HUES64 (cell line): Measurements from ENCODE around the gene VCL.
"Not testable (repeated sequence)": the region's sequence is repeated elsewhere in the genome, so short reads cannot be mapped to it uniquely, and the experiment has no call there.

Source experiments
- H3K27ac ChIP-seq: 2 replicates; pipeline ENCODE4 v1.7.0; 2013; ENCODE audit warnings: low read depth, low read length, inconsistent platforms
- H3K27me3 ChIP-seq: 2 replicates; pipeline ENCODE4 v1.6.1; 2013; ENCODE audit warnings: mild to moderate bottlenecking, low read length; ENCODE audit not compliant: insufficient read depth
- H3K36me3 ChIP-seq: 2 replicates; pipeline ENCODE4 v1.6.1; 2013; ENCODE audit warnings: mild to moderate bottlenecking, low read length; ENCODE audit not compliant: insufficient read depth
- H3K4me1 ChIP-seq: 2 replicates; pipeline ENCODE4 v1.6.1; 2013; ENCODE audit warnings: mild to moderate bottlenecking, low read length, moderate library complexity; ENCODE audit not compliant: insufficient read depth
- H3K4me3 ChIP-seq: 2 replicates; pipeline ENCODE4 v1.5.1; 2013; ENCODE audit warnings: mild to moderate bottlenecking, low read length, moderate library complexity
- H3K9ac ChIP-seq: 2 replicates; pipeline ENCODE4 v1.6.1; 2013; ENCODE audit warnings: mild to moderate bottlenecking, low read depth, low read length
- H3K9me3 ChIP-seq: 2 replicates; pipeline ENCODE4 v1.6.1; 2013; ENCODE audit warnings: low read depth, low read length; ENCODE audit not compliant: insufficient read depth
- WGBS: fragments of 150-250, 120-280 bp; methylation state at CpG from one replicate; pipeline ENCODE4 v1.1.7; 2013; ENCODE audit warnings: missing lambda C conversion rate; 5-methylcytosine and 5-hydroxymethylcytosine counted together

The VCL gene

DNA sequence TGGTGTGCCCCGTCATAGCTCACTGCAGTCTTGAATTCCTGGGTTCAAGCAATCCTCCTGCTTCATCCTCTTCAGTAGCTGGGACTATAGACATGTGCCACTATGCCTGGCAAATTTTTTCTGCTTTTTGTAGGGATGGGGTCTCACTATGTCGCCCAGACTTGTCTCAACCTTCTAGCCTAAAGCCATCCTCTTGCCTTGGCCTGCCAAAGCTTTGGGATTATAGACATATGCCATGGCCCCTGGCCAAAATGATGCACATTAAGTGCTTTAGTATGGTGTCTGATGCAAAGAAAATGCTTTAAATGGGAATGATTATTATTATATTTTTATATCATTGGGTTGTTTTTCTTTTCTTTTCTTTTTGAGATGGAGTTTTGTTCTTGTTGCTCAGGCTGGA, 33.2 kb upstream of the VCL start:
- Histone ChIP-seq H3K9me3 (no peaks in the 10 kb centered on the region), H3K4me3 (no peak overlapping the region), H3K27me3 (no peaks in the 10 kb centered on the region), H3K9ac (peak overlapping the region; percentile 37; the same call in 1 of the 2 replicates), H3K36me3 (no peaks in the 10 kb centered on the region), H3K27ac (peak overlapping the region; percentile 99), H3K4me1 (peaks cover 43% of the 10 kb centered on the region)
- WGBS, result 83% methylated on average over 2 of the region's 2 CpGs

DNA sequence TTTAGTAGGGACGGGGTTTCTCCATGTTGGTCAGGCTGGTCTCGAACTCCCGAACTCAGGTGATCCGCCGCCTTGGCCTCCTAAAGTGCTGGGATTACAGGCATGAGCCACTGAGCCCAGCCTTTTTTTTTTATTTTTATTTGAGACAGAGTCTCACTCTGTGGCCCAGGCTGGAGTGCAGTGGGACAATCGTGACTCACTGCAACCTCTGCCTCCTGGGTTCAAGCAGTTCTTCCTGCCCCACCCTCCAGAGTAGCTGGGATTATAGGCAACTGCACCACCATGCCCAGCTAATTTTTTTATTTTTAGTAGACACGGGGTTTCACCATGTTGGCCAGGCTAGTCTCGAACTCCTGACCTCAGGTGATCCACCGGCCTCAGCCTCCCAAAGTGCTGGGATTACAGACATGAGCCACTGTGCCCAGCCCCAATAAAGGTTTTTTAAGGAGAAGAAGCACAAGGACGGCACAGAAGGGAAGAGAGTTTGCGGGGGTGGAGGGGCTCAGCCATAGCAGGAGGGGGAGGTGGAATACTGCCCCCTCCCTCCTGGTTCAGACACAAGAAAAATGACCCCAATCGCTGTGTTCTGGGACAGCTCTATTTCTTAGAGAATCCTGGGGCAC, 32.5 kb upstream of the VCL start:
- peak overlapping the region; percentile 99 for H3K27ac ChIP-seq
- peak overlapping the region; percentile 18; the same call in 1 of the 2 replicates for H3K4me3 ChIP-seq
- not testable (repeated sequence) for H3K27me3 ChIP-seq, H3K9me3 ChIP-seq, H3K36me3 ChIP-seq
- WGBS, result 72% methylated on average over 12 of the region's 12 CpGs
- H3K9ac ChIP-seq, result peak overlapping the region; percentile 89
- peaks cover 43% of the 10 kb centered on the region for H3K4me1 ChIP-seq

DNA sequence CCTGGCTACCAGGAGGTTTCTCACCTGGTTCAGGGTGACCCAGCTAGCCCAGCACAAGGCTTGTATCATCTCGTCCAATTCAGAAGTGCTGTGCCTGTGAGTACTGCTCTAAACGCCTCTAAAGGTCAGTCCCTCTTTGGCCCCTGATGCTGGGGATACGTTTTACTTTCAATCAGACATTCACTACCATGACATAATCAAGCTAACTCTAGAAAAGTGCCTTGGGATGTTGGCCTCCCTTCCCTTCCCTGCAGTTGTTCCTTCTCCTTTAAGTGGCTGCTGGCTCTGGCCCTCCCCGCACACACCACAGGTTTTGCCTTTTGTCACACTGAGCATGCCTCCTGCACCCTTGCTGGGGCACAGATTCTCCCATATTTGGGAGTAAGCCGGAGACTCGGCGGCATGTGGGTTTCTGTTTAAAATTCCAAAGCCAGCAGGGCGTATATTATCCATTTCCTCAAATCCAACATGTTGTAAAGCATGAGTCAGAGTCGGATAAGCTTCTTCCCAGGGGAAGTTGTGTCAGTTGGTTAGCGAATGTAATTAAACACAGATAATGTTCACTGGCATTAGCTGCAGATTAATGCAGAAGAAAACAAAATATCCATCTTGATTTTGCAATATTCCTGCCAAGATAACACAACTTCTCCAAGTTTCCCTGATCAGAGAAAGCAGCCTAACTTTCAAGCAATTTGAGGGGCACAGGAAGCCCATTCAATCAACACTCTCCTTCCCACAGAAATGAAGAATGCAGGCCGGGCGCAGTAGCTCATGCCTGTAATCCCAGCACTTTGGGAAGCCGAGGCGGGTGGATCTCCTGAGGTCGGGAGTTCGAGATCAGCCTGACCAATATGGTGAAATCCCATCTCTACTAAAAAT, 31.8 kb upstream of the VCL start:
- under 1% methylated on average over 16 of the region's 16 CpGs for WGBS
- H3K4me3 ChIP-seq, result peak overlapping the region; percentile 35
- no peaks in the 10 kb centered on the region for H3K27me3 ChIP-seq
- peak overlapping the region; percentile 99 for H3K27ac ChIP-seq
- H3K9me3 ChIP-seq, result no peaks in the 10 kb centered on the region
- H3K36me3 ChIP-seq, result no peaks in the 10 kb centered on the region
- H3K4me1 ChIP-seq, result peaks cover 43% of the 10 kb centered on the region
- H3K9ac ChIP-seq, result peak overlapping the region; percentile 89

DNA sequence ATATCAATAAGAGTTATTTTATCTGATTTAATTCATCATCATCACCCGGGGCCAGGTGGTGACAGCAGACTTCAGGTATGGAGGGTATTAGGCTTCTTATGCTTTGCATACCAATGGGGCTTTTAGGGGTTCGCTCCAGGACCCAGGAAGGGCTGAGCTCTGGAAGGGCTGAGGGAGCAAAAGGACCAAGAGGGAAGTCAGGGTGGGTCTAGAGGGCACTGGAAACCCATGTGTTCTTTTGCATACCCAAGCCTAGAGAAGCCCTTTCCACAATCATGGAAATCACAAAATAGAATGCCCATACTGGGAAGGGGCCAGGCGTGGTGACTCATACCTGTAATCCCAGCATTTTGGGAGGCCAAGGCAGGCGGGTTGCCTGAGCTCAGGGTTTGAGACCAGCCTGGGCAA, 30.9 kb upstream of the VCL start:
- peak overlapping the region; percentile 89 for H3K9ac ChIP-seq
- H3K4me3 ChIP-seq, result no peak overlapping the region
- H3K27ac ChIP-seq, result peak overlapping the region; percentile 99
- H3K36me3 ChIP-seq, result no peaks in the 10 kb centered on the region
- no peaks in the 10 kb centered on the region for H3K27me3 ChIP-seq
- WGBS, result 28% methylated on average over 4 of the region's 4 CpGs
- peaks cover 43% of the 10 kb centered on the region for H3K4me1 ChIP-seq
- H3K9me3 ChIP-seq, result no peaks in the 10 kb centered on the region

DNA sequence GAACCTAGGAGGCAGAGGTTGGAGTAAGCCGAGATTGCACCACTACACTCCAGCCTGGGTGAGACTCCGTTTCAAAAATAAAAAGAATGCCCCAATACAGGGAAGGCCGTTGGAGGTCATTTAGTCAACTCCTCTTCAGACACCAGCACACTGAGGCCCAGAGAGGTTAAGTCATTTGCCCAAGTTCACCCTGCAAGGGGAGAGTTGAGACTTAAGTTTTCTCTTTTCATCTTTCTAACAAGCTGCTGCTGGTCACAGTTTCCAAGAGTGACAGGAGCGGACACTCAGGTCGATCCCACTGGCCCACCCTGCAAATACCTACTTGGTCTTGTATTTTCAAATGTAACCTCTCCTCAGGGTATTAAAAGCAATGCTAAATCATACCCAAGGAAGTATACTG, 30.4 kb upstream of the VCL start:
- Histone ChIP-seq H3K9me3 (no peaks in the 10 kb centered on the region), H3K4me3 (no peak overlapping the region), H3K4me1 (peaks cover 43% of the 10 kb centered on the region), H3K27me3 (no peaks in the 10 kb centered on the region), H3K36me3 (no peaks in the 10 kb centered on the region), H3K9ac (peak overlapping the region; percentile 89), H3K27ac (peak overlapping the region; percentile 99)
- 53% methylated on average over 5 of the region's 5 CpGs for WGBS

DNA sequence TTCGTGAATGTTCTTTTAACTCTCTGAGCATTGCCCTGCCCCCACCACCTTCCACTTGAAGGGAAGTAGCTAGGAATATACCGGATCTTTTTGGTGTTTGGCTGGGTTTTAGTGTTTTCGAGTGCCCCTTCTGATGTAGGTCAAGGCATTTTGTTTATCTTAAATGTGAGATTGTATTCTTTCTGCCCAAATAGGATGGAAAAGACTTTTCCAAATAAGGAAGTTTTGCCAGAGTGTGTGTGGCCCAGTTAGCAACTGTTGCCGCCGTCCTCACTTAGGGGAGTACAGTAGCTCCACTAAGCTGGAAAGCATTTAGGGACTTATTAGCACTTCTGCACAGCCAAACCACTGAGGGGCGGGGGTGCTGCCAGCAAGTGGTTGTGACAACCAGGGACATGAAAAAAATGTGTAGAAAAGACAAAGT, 29.8 kb upstream of the VCL start:
- Histone ChIP-seq H3K36me3 (no peaks in the 10 kb centered on the region), H3K4me1 (peaks cover 43% of the 10 kb centered on the region), H3K9ac (peak overlapping the region; percentile 89), H3K27me3 (no peaks in the 10 kb centered on the region), H3K4me3 (no peak overlapping the region), H3K9me3 (no peaks in the 10 kb centered on the region), H3K27ac (peak overlapping the region; percentile 99)
- 33% methylated on average over 6 of the region's 6 CpGs for WGBS

DNA sequence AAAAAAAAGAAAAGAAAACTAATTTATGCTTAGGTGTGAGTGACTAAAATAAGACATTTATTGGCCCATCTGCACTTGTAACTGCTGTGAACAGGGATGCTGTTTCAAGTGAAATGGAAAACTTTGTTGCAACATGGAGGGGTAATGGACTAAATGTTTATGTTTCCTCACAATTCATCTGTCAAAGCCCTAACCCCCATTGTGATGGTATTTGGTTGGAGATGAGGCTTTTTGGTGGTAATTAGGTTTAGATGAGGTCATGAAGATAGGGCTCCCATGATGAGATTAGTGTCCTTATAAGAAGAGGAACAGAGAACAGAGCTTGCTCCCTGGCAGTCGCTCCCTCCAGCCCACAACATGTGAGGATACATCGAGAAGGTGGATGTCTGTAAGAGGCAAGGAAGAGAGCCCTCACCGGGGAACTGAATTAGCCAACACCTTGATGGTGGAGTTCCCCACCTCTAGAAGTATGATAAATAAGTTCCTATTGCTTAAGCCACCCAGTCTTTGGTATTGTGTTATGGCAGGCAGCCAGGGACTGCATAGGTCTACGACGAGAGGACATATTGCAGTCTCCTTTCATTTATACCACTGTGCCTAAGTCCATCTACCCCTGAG, 28.6 kb upstream of the VCL start:
- Histone ChIP-seq H3K4me1 (peaks cover 37% of the 10 kb centered on the region), H3K27me3 (no peaks in the 10 kb centered on the region), H3K4me3 (no peak overlapping the region), H3K27ac (peak overlapping the region; percentile 44; the same call in 1 of the 2 replicates), H3K9me3 (no peaks in the 10 kb centered on the region), H3K9ac (no peak overlapping the region), H3K36me3 (no peaks in the 10 kb centered on the region)
- WGBS, result 83% methylated on average over 5 of the region's 5 CpGs

DNA sequence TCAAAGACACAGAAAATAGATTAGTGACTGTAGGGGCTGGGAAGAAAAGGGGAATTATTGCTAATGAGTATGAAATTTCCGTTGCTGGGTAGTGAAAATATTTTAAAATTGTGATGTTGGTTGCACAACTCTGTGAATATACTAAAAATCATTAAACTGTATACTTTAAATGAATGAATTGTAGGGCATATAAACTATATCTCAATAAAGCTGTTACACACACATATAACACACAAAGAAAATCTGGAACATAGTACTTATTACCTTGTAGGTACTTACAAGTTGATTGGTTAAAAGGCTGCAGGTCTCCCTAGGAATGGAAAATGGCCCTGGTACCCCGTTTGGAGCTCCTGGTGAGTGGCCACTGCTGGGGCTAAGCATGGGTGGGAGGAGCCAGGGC, 27.1 kb upstream of the VCL start:
- H3K27ac ChIP-seq, result no peak overlapping the region
- peaks cover 29% of the 10 kb centered on the region for H3K4me1 ChIP-seq
- H3K9me3 ChIP-seq, result no peaks in the 10 kb centered on the region
- H3K4me3 ChIP-seq, result no peak overlapping the region
- H3K9ac ChIP-seq, result no peak overlapping the region
- H3K27me3 ChIP-seq, result no peaks in the 10 kb centered on the region
- WGBS, result 81% methylated on average over 2 of the region's 2 CpGs
- no peaks in the 10 kb centered on the region for H3K36me3 ChIP-seq

DNA sequence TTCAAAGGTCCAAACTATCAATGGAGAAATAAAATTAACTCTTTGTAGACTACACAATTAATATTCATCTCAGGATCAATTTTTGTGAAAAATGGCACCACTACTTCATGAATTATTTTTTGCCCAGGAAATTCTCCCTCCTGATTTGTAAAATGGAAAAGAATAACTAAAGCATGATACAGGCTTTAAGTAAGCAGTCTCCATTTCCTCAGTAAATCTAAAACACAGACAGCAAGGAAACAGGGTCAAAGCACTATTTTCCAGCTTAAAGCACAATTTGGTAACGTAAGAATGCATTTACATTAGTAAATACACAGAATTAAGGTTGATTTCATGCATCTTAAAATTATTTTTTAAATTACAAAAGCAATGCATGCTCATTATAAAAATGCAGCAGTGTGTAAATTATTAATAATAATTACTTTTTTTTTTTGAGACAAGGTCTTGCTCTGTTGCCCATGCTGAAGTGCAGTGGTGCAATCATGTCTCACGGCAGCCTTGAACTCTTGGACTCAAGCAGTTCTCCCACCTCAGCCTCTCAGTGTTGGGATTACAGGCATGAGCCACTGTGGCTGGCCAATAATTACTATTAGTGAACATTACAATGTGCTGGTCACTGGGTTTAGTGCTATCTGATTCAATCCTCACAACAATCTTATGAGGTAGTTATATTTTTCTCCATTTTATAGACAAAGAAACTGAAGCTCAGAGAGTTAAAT, 26.1 kb upstream of the VCL start:
- H3K4me3 ChIP-seq, result no peak overlapping the region
- 90% methylated on average over 2 of the region's 2 CpGs for WGBS
- H3K9ac ChIP-seq, result no peak overlapping the region
- no peaks in the 10 kb centered on the region for H3K36me3 ChIP-seq
- no peaks in the 10 kb centered on the region for H3K9me3 ChIP-seq
- H3K27ac ChIP-seq, result no peak overlapping the region
- no peaks in the 10 kb centered on the region for H3K27me3 ChIP-seq
- H3K4me1 ChIP-seq, result peaks cover 26% of the 10 kb centered on the region

DNA sequence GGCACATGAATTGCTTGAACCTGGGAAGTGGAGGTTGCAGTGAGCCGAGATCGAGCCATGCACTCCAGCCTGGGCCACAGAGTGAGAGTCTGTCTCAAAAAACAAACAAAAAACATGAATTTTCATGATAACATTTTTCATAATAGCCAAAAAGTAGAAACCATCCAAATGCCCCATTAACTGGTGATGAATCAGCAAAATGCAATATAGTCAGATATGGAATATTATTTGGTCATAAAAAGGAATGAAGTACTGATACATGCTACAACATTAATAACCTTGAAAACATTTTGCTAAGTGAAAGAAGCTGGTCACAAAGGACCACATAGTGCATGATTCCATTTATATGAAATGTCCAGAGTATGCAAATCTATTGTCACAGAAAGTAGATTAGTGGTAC, 24.5 kb upstream of the VCL start:
- no peak overlapping the region for H3K4me3 ChIP-seq
- H3K27me3 ChIP-seq, result no peaks in the 10 kb centered on the region
- 89% methylated on average over 2 of the region's 2 CpGs for WGBS
- H3K36me3 ChIP-seq, result no peaks in the 10 kb centered on the region
- no peaks in the 10 kb centered on the region for H3K9me3 ChIP-seq
- H3K4me1 ChIP-seq, result peaks cover 9% of the 10 kb centered on the region
- no peak overlapping the region for H3K27ac ChIP-seq
- H3K9ac ChIP-seq, result no peak overlapping the region
